Osteoblast (primary cell): Measurements from ENCODE around the gene BACE1-AS. TPM values are rescaled to one million over a fixed set of nuclear protein-coding genes. Genes with fewer than 3 reads are reported as not detected.

Source experiments
- DNase-seq: peaks from one replicate; pipeline ENCODE4 v3.0.0; 2011; ENCODE audit warnings: low spot score, mixed read lengths; ENCODE audit not compliant: insufficient read length; ENCODE audit errors: missing footprints
- H2AFZ ChIP-seq: 2 replicates; pipeline ENCODE4 v1.6.0; 2011; ENCODE audit warnings: mild to moderate bottlenecking, low read length
- H3K27ac ChIP-seq: 2 replicates; pipeline ENCODE4 v1.5.1; 2011; ENCODE audit warnings: mild to moderate bottlenecking, low read depth, low read length, moderate library complexity
- H3K27me3 ChIP-seq: 2 replicates; pipeline ENCODE4 v1.6.0; 2012; ENCODE audit warnings: mild to moderate bottlenecking, control low read depth, inconsistent platforms, low read length, moderate library complexity; ENCODE audit not compliant: insufficient read depth
- H3K36me3 ChIP-seq: 2 replicates; pipeline ENCODE4 v1.5.1; 2011; ENCODE audit warnings: mild to moderate bottlenecking, low read length, control low read depth, moderate library complexity; ENCODE audit not compliant: insufficient read depth
- H3K4me1 ChIP-seq: 2 replicates; pipeline ENCODE4 v1.5.1; 2011; ENCODE audit warnings: mild to moderate bottlenecking, low read length, control low read depth, moderate library complexity; ENCODE audit not compliant: insufficient read depth
- H3K4me2 ChIP-seq: 2 replicates; pipeline ENCODE4 v1.6.0; 2011; ENCODE audit warnings: mild to moderate bottlenecking, low read length; ENCODE audit not compliant: insufficient read depth
- H3K4me3 ChIP-seq: fragments of 200-600 bp; sonication (generic); 3 replicates; pipeline ENCODE4 v1.5.1; 2012; ENCODE audit warnings: mild to moderate bottlenecking, low read length, inconsistent platforms; ENCODE audit not compliant: insufficient read depth
- H3K79me2 ChIP-seq: 2 replicates; pipeline ENCODE4 v1.6.0; 2012; ENCODE audit warnings: mild to moderate bottlenecking, low read length, control low read depth, inconsistent platforms; ENCODE audit not compliant: insufficient read depth
- H3K9me3 ChIP-seq: 2 replicates; pipeline ENCODE4 v1.5.1; 2011; ENCODE audit warnings: low read depth, low read length, control low read depth
- H4K20me1 ChIP-seq: 2 replicates; pipeline ENCODE4 v1.6.0; 2012; ENCODE audit warnings: mild to moderate bottlenecking, low read length, control low read depth; ENCODE audit not compliant: insufficient read depth
- CTCF ChIP-seq: IDR thresholded peaks from 2 replicates; pipeline ENCODE4 v1.5.1; 2011; ENCODE audit warnings: mild to moderate bottlenecking, low read depth, low read length, moderate library complexity; ENCODE audit errors: extremely low read depth
- total RNA-seq: library from RNA; depleted of rRNA; stranded (reverse); fragments of >200 nt; gene quantifications from 2 replicates; pipeline ENCODE4 v1.2.3, GENCODE V29; 2012

Gene BACE1-AS
- total RNA-seq, 1 donor: 4.0 TPM

GRCh38 chr11:117287668-117288067 is 3.5 kb upstream of the BACE1-AS start:
- DNase-seq: no peak
- no peaks in the 10 kb centered on the region for H4K20me1 ChIP-seq
- peaks cover 88% of the 10 kb centered on the region for H3K36me3 ChIP-seq

GRCh38 chr11:117289795-117290194 is 1.4 kb upstream of the BACE1-AS start:
- H3K36me3 ChIP-seq: peaks cover 90% of the 10 kb centered on the region

More at GRCh38 chr11:117287668-117288067, 3.5 kb upstream of the BACE1-AS start:
- no peak overlapping the region for H3K4me2 ChIP-seq
- no peak overlapping the region for H3K4me3 ChIP-seq
- no peaks in the 10 kb centered on the region for H3K79me2 ChIP-seq
- H3K4me1 ChIP-seq: no peaks in the 10 kb centered on the region
- no peak for TF ChIP-seq CTCF
- H3K27me3 ChIP-seq: no peaks in the 10 kb centered on the region
- no peaks in the 10 kb centered on the region for H3K9me3 ChIP-seq
- no peak overlapping the region for H3K27ac ChIP-seq
- H2AFZ ChIP-seq: no peak overlapping the region

GRCh38 chr11:117292616-117293015 is 1.5 kb downstream of the BACE1-AS start:
- peaks cover 67% of the 10 kb centered on the region for H3K36me3 ChIP-seq
- H3K27me3 ChIP-seq: no peaks in the 10 kb centered on the region
- no peak overlapping the region for H3K4me3 ChIP-seq
- no peak overlapping the region for H3K27ac ChIP-seq
- no peak overlapping the region for H3K4me2 ChIP-seq
- no peaks in the 10 kb centered on the region for H4K20me1 ChIP-seq
- no peaks in the 10 kb centered on the region for H3K9me3 ChIP-seq
- no peak for TF ChIP-seq CTCF
- no peaks in the 10 kb centered on the region for H3K79me2 ChIP-seq
- H3K4me1 ChIP-seq: no peaks in the 10 kb centered on the region
- no peak overlapping the region for H2AFZ ChIP-seq
- no peak for DNase-seq

More at GRCh38 chr11:117289795-117290194, 1.4 kb upstream of the BACE1-AS start:
- DNase-seq: no peak
- Histone ChIP-seq H3K4me3 (no peak overlapping the region), H3K9me3 (no peaks in the 10 kb centered on the region), H3K27me3 (no peaks in the 10 kb centered on the region), H3K27ac (no peak overlapping the region), H3K4me1 (no peaks in the 10 kb centered on the region), H3K4me2 (no peak overlapping the region), H4K20me1 (no peaks in the 10 kb centered on the region), H2AFZ (no peak overlapping the region), H3K79me2 (no peaks in the 10 kb centered on the region)
- no peak for TF ChIP-seq CTCF

- TF ChIP-seq CTCF: no peak
- Histone ChIP-seq H3K9me3 (no peaks in the 10 kb centered on the region), H3K4me1 (peaks cover 8% of the 10 kb centered on the region), H3K36me3 (peaks cover 39% of the 10 kb centered on the region), H4K20me1 (no peaks in the 10 kb centered on the region), H2AFZ (no peak overlapping the region), H3K79me2 (no peaks in the 10 kb centered on the region), H3K4me2 (no peak overlapping the region), H3K27ac (no peak overlapping the region), H3K27me3 (no peaks in the 10 kb centered on the region), H3K4me3 (no peak overlapping the region)
- DNase-seq: no peak
Measured at GRCh38 chr11:117295438-117296137, 4.4 kb downstream of the BACE1-AS start.
